ENCODE results near the gene MRPL10.

DNA sequence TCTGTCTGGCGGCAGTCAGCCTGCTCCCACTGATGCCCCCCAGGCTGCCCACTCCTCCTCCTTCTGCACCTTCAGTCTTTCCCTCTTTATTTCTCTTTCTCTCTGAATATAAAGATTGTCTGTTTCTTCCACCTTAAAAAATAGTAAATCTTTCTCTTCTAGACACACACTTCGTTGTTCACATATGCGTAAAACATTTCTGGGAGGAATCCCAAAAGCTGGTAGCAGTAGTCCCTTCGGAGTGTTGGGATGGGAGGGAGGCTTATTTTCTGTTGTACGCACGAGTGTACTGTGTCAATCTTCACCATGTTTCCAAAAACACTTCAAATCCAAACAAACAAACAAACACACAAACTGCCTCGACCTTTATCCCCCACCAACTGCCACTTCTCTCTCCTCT is 19.6 kb downstream of the MRPL10 start:
- TF ChIP-seq POLR2A (IDR thresholded peaks at IDR 0.05) (no peak), POLR2AphosphoS5 (IDR thresholded peaks at IDR 0.05) (no peak)
- TF ChIP-seq, protein P1, sequence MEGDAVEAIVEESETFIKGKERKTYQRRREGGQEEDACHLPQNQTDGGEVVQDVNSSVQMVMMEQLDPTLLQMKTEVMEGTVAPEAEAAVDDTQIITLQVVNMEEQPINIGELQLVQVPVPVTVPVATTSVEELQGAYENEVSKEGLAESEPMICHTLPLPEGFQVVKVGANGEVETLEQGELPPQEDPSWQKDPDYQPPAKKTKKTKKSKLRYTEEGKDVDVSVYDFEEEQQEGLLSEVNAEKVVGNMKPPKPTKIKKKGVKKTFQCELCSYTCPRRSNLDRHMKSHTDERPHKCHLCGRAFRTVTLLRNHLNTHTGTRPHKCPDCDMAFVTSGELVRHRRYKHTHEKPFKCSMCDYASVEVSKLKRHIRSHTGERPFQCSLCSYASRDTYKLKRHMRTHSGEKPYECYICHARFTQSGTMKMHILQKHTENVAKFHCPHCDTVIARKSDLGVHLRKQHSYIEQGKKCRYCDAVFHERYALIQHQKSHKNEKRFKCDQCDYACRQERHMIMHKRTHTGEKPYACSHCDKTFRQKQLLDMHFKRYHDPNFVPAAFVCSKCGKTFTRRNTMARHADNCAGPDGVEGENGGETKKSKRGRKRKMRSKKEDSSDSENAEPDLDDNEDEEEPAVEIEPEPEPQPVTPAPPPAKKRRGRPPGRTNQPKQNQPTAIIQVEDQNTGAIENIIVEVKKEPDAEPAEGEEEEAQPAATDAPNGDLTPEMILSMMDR (IDR thresholded peaks at IDR 0.05 in 8 of 11, conservative IDR thresholded peaks at IDR 0.05 in 3 of 11): no peak
